ENCODE results near the gene ATP5MG.

- TF ChIP-seq USF2 (IDR thresholded peaks at IDR 0.05; ENCODE audit: low read depth, low read length): no peak
- no peak for TF ChIP-seq CEBPB (IDR thresholded peaks at IDR 0.05; ENCODE audit: low read depth, low read length)
- TF ChIP-seq CTCF (conservative IDR thresholded peaks at IDR 0.05; ENCODE audit: low read depth, low read length): no peak
Observed at GRCh38 chr11:118442301-118442700, 40.9 kb downstream of the ATP5MG start.
